IMR-90 (cell line): ENCODE measurements around the gene KLK13.

Experiments
- BHLHE40 ChIP-seq: fragments of 150-350 bp; IDR thresholded peaks from 2 replicates; pipeline ENCODE4 v1.6.1; 2016; ENCODE audit warnings: mild to moderate bottlenecking, low read depth, low read length
- CTCF ChIP-seq: conservative IDR thresholded peaks from 2 replicates; pipeline ENCODE4 v1.5.1; 2012; ENCODE audit warnings: mild to moderate bottlenecking, low read depth, low read length, improper control_type of control experiment
- ELK1 ChIP-seq: fragments of 150-350 bp; IDR thresholded peaks from 2 replicates; pipeline ENCODE4 v1.6.1; 2016; ENCODE audit warnings: low read depth, mild to moderate bottlenecking, low read length, moderate library complexity, borderline replicate concordance
- FOS ChIP-seq: fragments of 150-350 bp; IDR thresholded peaks from 2 replicates; pipeline ENCODE4 v1.6.1; 2016; ENCODE audit warnings: low read depth, low read length
- MAZ ChIP-seq: IDR thresholded peaks from 2 replicates; pipeline ENCODE4 v1.6.1; 2012; ENCODE audit warnings: low read depth, mild to moderate bottlenecking, low read length, improper control_type of control experiment, moderate library complexity, borderline replicate concordance
- NFE2L2 ChIP-seq: fragments of 150-350 bp; IDR thresholded peaks from 2 replicates; pipeline ENCODE4 v1.6.1; 2016; ENCODE audit warnings: low read depth, mild to moderate bottlenecking, low read length
- POLR2A ChIP-seq: IDR thresholded peaks from 2 replicates; pipeline ENCODE4 v1.6.1; 2012; ENCODE audit warnings: mild to moderate bottlenecking, low read depth, low read length
- RAD21 ChIP-seq: IDR thresholded peaks from 2 replicates; pipeline ENCODE4 v1.6.1; 2012; ENCODE audit warnings: low read length, improper control_type of control experiment
- RCOR1 ChIP-seq: IDR thresholded peaks from 2 replicates; pipeline ENCODE4 v1.6.1; 2012; ENCODE audit warnings: mild to moderate bottlenecking, low read length, improper control_type of control experiment; ENCODE audit not compliant: insufficient replicate concordance
- USF2 ChIP-seq: fragments of 150-350 bp; IDR thresholded peaks from 2 replicates; pipeline ENCODE4 v1.6.1; 2017; ENCODE audit warnings: mild to moderate bottlenecking, antibody characterized with exemption, low read length, low read depth

- no peak for TF ChIP-seq CTCF
- TF ChIP-seq RAD21 = no peak
- no peak for TF ChIP-seq RCOR1
- no peak for TF ChIP-seq POLR2A
- TF ChIP-seq USF2 = no peak
- TF ChIP-seq NFE2L2 = no peak
- TF ChIP-seq BHLHE40 = no peak
- no peak for TF ChIP-seq FOS
- no peak for TF ChIP-seq MAZ
- no peak for TF ChIP-seq ELK1
These were observed 16.6 kb upstream of the KLK13 start for GRCh38 chr19:51081476-51081875.
